GM12892 (cell line): ENCODE results near the gene OR6V1.

Source experiments
- POLR2A ChIP-seq: IDR thresholded peaks from 2 replicates; pipeline ENCODE4 v1.6.1; 2011; ENCODE audit warnings: low read depth, low read length, control low read depth
- POLR2AphosphoS5 ChIP-seq: IDR thresholded peaks from 2 replicates; pipeline ENCODE4 v1.6.1; 2011; ENCODE audit warnings: low read depth, low read length, control low read depth

- TF ChIP-seq POLR2A (no peak), POLR2AphosphoS5 (no peak)
Observed at GRCh38 chr7:143016996-143017395, 35.1 kb upstream of the OR6V1 start.
